HepG2 (cell line): ENCODE data around the gene PATZ1.

Experiments used
- FOXA1 ChIP-seq, 2 experiments: fragments of 450-650 bp in 1 of 2; sonication (generic) in 1 of 2; formaldehyde crosslinking in 1 of 2; IDR thresholded peaks; 2 replicates each; pipeline versions ENCODE4 v1.4.0 to v1.6.1; 2016 to 2020; ENCODE audit warnings: missing genetic modification reagents in 1 of 2
- HMG20B ChIP-seq: conservative IDR thresholded peaks from 2 replicates; pipeline ENCODE4 v1.6.1; 2016; ENCODE audit warnings: missing genetic modification reagents, missing compliant biosample characterization
- IRF1 ChIP-seq: sonication (generic); formaldehyde crosslinking; IDR thresholded peaks from 2 replicates; pipeline ENCODE4 v1.4.0; 2020; ENCODE audit warnings: low read depth, mild to moderate bottlenecking, missing genetic modification reagents
- KAT8 ChIP-seq: IDR thresholded peaks from 2 replicates; pipeline ENCODE4 v1.6.1; 2016; ENCODE audit warnings: missing genetic modification reagents, missing compliant biosample characterization
- MNT ChIP-seq: fragments of 450-650 bp; IDR thresholded peaks from 2 replicates; pipeline ENCODE4 v1.6.1; 2016
- SMYD3 ChIP-seq: sonication (generic); formaldehyde crosslinking; IDR thresholded peaks from 2 replicates; pipeline ENCODE4 v1.8.1; 2023; ENCODE audit warnings: mild to moderate bottlenecking, missing genetic modification reagents
- TP53 ChIP-seq: sonication (generic); formaldehyde crosslinking; conservative IDR thresholded peaks from 2 replicates; pipeline ENCODE4 v1.4.0; 2020; ENCODE audit warnings: missing genetic modification reagents
- YY1 ChIP-seq: IDR thresholded peaks from 2 replicates; pipeline ENCODE4 v1.6.1; 2011; ENCODE audit warnings: low read length, low read depth, moderate library complexity, mild to moderate bottlenecking; ENCODE audit not compliant: insufficient read depth, insufficient replicate concordance
- ZMAT3 ChIP-seq: sonication (generic); formaldehyde crosslinking; conservative IDR thresholded peaks from 2 replicates; pipeline ENCODE4 v1.7.0; 2021; ENCODE audit warnings: missing genetic modification reagents
- ZNF644 ChIP-seq: IDR thresholded peaks from 2 replicates; pipeline ENCODE4 v1.6.1; 2016; ENCODE audit warnings: low read depth
- TF ChIP-seq, protein P1 (sequence below): sonication (generic); formaldehyde crosslinking; IDR thresholded peaks from 2 replicates; pipeline ENCODE4 v1.5.0; 2020; ENCODE audit warnings: mild to moderate bottlenecking, missing genetic modification reagents, moderate library complexity
- TF ChIP-seq, protein P2 (sequence below): conservative IDR thresholded peaks from 2 replicates; pipeline ENCODE4 v1.6.1; 2018; ENCODE audit warnings: missing genetic modification reagents
- TF ChIP-seq, protein P3 (sequence below): sonication (generic); formaldehyde crosslinking; IDR thresholded peaks from 2 replicates; pipeline ENCODE4 v1.8.0; 2022; ENCODE audit warnings: missing genetic modification reagents, mild to moderate bottlenecking, inconsistent platforms, borderline replicate concordance
- TF ChIP-seq, protein P4 (sequence below), 2 experiments: IDR thresholded peaks; 2 replicates each; pipeline ENCODE4 v1.6.1; 2011 to 2012; ENCODE audit warnings: low read length in 2 of 2, borderline replicate concordance in 1 of 2, low read depth in 1 of 2, mild to moderate bottlenecking in 1 of 2, moderate library complexity in 1 of 2

DNA sequence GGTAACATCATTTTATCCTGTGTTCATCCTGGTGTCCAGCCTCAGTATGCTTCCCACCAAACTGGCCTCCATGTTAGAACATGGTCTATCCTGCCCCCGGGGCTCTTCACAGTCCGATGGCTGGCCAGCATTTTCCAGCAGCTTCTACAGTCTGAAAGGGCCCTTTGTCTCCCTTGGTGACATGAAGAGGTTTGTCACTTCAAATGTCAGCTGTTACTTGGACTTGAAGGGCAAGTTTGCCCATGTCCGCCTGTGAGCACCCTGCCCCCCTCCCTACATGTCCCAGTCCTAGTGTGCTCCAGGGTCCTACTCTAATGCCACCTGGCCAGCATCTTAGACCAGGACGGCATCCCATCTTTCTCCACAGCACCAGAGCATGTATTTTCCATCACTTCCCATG is 24.7 kb downstream of the PATZ1 start:
- TF ChIP-seq MNT, result no peak
- no peak for TF ChIP-seq YY1
- TF ChIP-seq, protein P1, sequence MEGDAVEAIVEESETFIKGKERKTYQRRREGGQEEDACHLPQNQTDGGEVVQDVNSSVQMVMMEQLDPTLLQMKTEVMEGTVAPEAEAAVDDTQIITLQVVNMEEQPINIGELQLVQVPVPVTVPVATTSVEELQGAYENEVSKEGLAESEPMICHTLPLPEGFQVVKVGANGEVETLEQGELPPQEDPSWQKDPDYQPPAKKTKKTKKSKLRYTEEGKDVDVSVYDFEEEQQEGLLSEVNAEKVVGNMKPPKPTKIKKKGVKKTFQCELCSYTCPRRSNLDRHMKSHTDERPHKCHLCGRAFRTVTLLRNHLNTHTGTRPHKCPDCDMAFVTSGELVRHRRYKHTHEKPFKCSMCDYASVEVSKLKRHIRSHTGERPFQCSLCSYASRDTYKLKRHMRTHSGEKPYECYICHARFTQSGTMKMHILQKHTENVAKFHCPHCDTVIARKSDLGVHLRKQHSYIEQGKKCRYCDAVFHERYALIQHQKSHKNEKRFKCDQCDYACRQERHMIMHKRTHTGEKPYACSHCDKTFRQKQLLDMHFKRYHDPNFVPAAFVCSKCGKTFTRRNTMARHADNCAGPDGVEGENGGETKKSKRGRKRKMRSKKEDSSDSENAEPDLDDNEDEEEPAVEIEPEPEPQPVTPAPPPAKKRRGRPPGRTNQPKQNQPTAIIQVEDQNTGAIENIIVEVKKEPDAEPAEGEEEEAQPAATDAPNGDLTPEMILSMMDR (CRISPR knock-in tag), result no peak
- no peak for TF ChIP-seq SMYD3 (CRISPR knock-in tag)
- TF ChIP-seq, protein P2, sequence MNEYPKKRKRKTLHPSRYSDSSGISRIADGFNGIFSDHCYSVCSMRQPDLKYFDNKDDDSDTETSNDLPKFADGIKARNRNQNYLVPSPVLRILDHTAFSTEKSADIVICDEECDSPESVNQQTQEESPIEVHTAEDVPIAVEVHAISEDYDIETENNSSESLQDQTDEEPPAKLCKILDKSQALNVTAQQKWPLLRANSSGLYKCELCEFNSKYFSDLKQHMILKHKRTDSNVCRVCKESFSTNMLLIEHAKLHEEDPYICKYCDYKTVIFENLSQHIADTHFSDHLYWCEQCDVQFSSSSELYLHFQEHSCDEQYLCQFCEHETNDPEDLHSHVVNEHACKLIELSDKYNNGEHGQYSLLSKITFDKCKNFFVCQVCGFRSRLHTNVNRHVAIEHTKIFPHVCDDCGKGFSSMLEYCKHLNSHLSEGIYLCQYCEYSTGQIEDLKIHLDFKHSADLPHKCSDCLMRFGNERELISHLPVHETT, result no peak
- TF ChIP-seq, protein P3, sequence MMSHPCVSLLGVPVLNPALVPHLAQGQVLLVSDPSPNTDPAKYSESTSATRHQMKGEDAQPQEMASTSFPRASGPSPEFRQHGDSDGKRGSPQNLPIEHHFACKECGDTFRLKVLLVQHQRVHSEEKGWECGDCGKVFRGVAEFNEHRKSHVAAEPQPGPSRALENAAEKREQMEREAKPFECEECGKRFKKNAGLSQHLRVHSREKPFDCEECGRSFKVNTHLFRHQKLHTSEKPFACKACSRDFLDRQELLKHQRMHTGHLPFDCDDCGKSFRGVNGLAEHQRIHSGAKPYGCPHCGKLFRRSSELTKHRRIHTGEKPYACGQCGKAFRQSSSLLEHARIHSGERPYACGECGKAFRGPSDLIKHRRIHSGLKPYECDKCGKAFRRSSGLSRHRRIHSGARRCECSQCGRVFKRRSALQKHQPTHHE (CRISPR knock-in tag), result no peak
- no peak for TF ChIP-seq FOXA1 (IDR thresholded peaks at IDR 0.05)
- TF ChIP-seq FOXA1 (CRISPR knock-in tag; IDR thresholded peaks at IDR 0.05), result no peak
- no peak for TF ChIP-seq IRF1
- no peak for TF ChIP-seq HMG20B (CRISPR knock-in tag)
- no peak for TF ChIP-seq ZNF644 (CRISPR knock-in tag)
- TF ChIP-seq TP53 (CRISPR knock-in tag), result no peak
- TF ChIP-seq, protein P4, sequence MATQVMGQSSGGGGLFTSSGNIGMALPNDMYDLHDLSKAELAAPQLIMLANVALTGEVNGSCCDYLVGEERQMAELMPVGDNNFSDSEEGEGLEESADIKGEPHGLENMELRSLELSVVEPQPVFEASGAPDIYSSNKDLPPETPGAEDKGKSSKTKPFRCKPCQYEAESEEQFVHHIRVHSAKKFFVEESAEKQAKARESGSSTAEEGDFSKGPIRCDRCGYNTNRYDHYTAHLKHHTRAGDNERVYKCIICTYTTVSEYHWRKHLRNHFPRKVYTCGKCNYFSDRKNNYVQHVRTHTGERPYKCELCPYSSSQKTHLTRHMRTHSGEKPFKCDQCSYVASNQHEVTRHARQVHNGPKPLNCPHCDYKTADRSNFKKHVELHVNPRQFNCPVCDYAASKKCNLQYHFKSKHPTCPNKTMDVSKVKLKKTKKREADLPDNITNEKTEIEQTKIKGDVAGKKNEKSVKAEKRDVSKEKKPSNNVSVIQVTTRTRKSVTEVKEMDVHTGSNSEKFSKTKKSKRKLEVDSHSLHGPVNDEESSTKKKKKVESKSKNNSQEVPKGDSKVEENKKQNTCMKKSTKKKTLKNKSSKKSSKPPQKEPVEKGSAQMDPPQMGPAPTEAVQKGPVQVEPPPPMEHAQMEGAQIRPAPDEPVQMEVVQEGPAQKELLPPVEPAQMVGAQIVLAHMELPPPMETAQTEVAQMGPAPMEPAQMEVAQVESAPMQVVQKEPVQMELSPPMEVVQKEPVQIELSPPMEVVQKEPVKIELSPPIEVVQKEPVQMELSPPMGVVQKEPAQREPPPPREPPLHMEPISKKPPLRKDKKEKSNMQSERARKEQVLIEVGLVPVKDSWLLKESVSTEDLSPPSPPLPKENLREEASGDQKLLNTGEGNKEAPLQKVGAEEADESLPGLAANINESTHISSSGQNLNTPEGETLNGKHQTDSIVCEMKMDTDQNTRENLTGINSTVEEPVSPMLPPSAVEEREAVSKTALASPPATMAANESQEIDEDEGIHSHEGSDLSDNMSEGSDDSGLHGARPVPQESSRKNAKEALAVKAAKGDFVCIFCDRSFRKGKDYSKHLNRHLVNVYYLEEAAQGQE (IDR thresholded peaks at IDR 0.05; ENCODE audit: borderline replicate concordance in 1 of 2, low read depth in 1 of 2, low read length in 2 of 2), result no peak
- TF ChIP-seq KAT8, result no peak
- TF ChIP-seq ZMAT3, result no peak
